Measurements from ENCODE around the gene CACNA1C.

GRCh38 chr12:2570562-2570961 is 517.8 kb downstream of the CACNA1C start:
- TF ChIP-seq, protein P1, sequence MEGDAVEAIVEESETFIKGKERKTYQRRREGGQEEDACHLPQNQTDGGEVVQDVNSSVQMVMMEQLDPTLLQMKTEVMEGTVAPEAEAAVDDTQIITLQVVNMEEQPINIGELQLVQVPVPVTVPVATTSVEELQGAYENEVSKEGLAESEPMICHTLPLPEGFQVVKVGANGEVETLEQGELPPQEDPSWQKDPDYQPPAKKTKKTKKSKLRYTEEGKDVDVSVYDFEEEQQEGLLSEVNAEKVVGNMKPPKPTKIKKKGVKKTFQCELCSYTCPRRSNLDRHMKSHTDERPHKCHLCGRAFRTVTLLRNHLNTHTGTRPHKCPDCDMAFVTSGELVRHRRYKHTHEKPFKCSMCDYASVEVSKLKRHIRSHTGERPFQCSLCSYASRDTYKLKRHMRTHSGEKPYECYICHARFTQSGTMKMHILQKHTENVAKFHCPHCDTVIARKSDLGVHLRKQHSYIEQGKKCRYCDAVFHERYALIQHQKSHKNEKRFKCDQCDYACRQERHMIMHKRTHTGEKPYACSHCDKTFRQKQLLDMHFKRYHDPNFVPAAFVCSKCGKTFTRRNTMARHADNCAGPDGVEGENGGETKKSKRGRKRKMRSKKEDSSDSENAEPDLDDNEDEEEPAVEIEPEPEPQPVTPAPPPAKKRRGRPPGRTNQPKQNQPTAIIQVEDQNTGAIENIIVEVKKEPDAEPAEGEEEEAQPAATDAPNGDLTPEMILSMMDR (IDR thresholded peaks at IDR 0.05): no peak
- no peak for TF ChIP-seq POLR2A (IDR thresholded peaks at IDR 0.05)

All from tibial nerve (tissue), 3 donors.